HG03280 (cell line): ENCODE data around the gene PTPN3.
"Not testable (repeated sequence)": the region's sequence is repeated elsewhere in the genome, so short reads cannot be mapped to it uniquely, and the experiment has no call there.

Experiments
- ATAC-seq: cut with Tn5 transposase; IDR thresholded peaks from one replicate; pipeline ENCODE4 v1.9.1; 2021; ENCODE audit warnings: mild to moderate bottlenecking, moderate library complexity; ENCODE audit not compliant: unreplicated experiment

The PTPN3 gene

GRCh38 chr9:109498195-109499092, at the start of gene PTPN3:
TSS of gene PTPN3 (minus strand) at chr9:109498307. CDS start at chr9:109463434, 34,873 bp downstream.
- ATAC-seq, result no peak

GRCh38 chr9:109544954-109545353, 46.8 kb upstream of the PTPN3 start:
- not testable (repeated sequence) for ATAC-seq

- no peak for ATAC-seq
These were observed 44.8 kb upstream of the PTPN3 start for GRCh38 chr9:109542922-109543321.

GRCh38 chr9:109538346-109538745, 40.2 kb upstream of the PTPN3 start:
- no peak for ATAC-seq

GRCh38 chr9:109537288-109537687, 39.2 kb upstream of the PTPN3 start:
- no peak for ATAC-seq

GRCh38 chr9:109536859-109537258, 38.8 kb upstream of the PTPN3 start:
- no peak for ATAC-seq

GRCh38 chr9:109535365-109535764, 37.3 kb upstream of the PTPN3 start:
- ATAC-seq, result no peak

- no peak for ATAC-seq
These were observed 36.0 kb upstream of the PTPN3 start for GRCh38 chr9:109534151-109534550.

GRCh38 chr9:109532652-109533051, 34.5 kb upstream of the PTPN3 start:
- not testable (repeated sequence) for ATAC-seq

- no peak for ATAC-seq
These were observed 24.0 kb upstream of the PTPN3 start for GRCh38 chr9:109522106-109522505.

- peak; percentile 87 for ATAC-seq
These were observed 22.5 kb upstream of the PTPN3 start for GRCh38 chr9:109520475-109521132.

- no peak for ATAC-seq
These were observed 21.3 kb upstream of the PTPN3 start for GRCh38 chr9:109519366-109519765.

- ATAC-seq, result no peak
These were observed 20.7 kb upstream of the PTPN3 start for GRCh38 chr9:109518621-109519335.

GRCh38 chr9:109517901-109518377, 19.8 kb upstream of the PTPN3 start:
- no peak for ATAC-seq

GRCh38 chr9:109513871-109514270, 15.8 kb upstream of the PTPN3 start:
- ATAC-seq, result no peak

GRCh38 chr9:109512170-109512756, 14.2 kb upstream of the PTPN3 start:
- no peak for ATAC-seq

GRCh38 chr9:109510506-109510905, 12.4 kb upstream of the PTPN3 start:
- ATAC-seq, result no peak

GRCh38 chr9:109510042-109510441, 11.9 kb upstream of the PTPN3 start:
- not testable (repeated sequence) for ATAC-seq

GRCh38 chr9:109509611-109510010, 11.5 kb upstream of the PTPN3 start:
- no peak for ATAC-seq

- ATAC-seq, result no peak
These were observed 9.3 kb upstream of the PTPN3 start for GRCh38 chr9:109507421-109507838.
